GM21717 (cell line): ENCODE measurements around the gene OR1L8.

Experiments used
- ATAC-seq: cut with Tn5 transposase; IDR thresholded peaks from one replicate; pipeline ENCODE4 v1.9.1; 2021; ENCODE audit warnings: mild to moderate bottlenecking, moderate library complexity; ENCODE audit not compliant: unreplicated experiment

Gene OR1L8

GRCh38 chr9:122518226-122518625 is 65.0 kb downstream of the OR1L8 start:
- no peak for ATAC-seq
